ENCODE measurements around the gene DPYSL5.

Gene DPYSL5

GRCh38 chr2:26822877-26823276 lies 25.1 kb upstream of the DPYSL5 start:
- no peak for DNase-seq (ENCODE audit: extremely low spot score)
- CTCF ChIA-PET, result no interaction called here
- POLR2A ChIA-PET, result no interaction called here
- no peak for TF ChIP-seq HDGF (IDR thresholded peaks at IDR 0.05; ENCODE audit: borderline replicate concordance)

- TF ChIP-seq PKNOX1 (IDR thresholded peaks at IDR 0.05) (no peak), ARNT (IDR thresholded peaks at IDR 0.05) (no peak), L3MBTL2 (conservative IDR thresholded peaks at IDR 0.05) (no peak), FOXA1 (IDR thresholded peaks at IDR 0.05) (no peak), FOXM1 (IDR thresholded peaks at IDR 0.05; ENCODE audit: borderline replicate concordance) (no peak), LEF1 (IDR thresholded peaks at IDR 0.05; ENCODE audit: borderline replicate concordance) (no peak), SUZ12 (IDR thresholded peaks at IDR 0.05) (no peak), ZNF384 (IDR thresholded peaks at IDR 0.05) (no peak)
- no peak for DNase-seq (ENCODE audit: extremely low spot score)
- ChIA-PET CTCF (no interaction called here), POLR2A (no interaction called here)
Observed at GRCh38 chr2:26838121-26838906, 9.6 kb upstream of the DPYSL5 start.

GRCh38 chr2:26840937-26841610 lies 6.9 kb upstream of the DPYSL5 start:
- peak; percentile 32 for DNase-seq (ENCODE audit: extremely low spot score)
- TF ChIP-seq CTBP1 (IDR thresholded peaks at IDR 0.05; ENCODE audit: borderline replicate concordance), result no peak
- TF ChIP-seq L3MBTL2 (conservative IDR thresholded peaks at IDR 0.05), result no peak
- TF ChIP-seq PKNOX1 (IDR thresholded peaks at IDR 0.05), result no peak
- TF ChIP-seq ELF4 (IDR thresholded peaks at IDR 0.05), result no peak
- TF ChIP-seq FOXK2 (IDR thresholded peaks at IDR 0.05), result no peak
- no peak for TF ChIP-seq HDGF (IDR thresholded peaks at IDR 0.05; ENCODE audit: borderline replicate concordance)
- no peak for TF ChIP-seq TARDBP (IDR thresholded peaks at IDR 0.05)
- TF ChIP-seq SP1 (IDR thresholded peaks at IDR 0.05), result no peak
- TF ChIP-seq ARNT (IDR thresholded peaks at IDR 0.05), result no peak
- ChIA-PET CTCF (interaction anchor here (0.7 to 0.9 kb wide), 2 partner anchors 38 to 82 kb away, joined by 3 read pairs; no protein-coding TSS in a partner anchor), POLR2A (no interaction called here)

- no peak for DNase-seq (ENCODE audit: extremely low spot score)
- TF ChIP-seq ELF4 (IDR thresholded peaks at IDR 0.05), result no peak
- TF ChIP-seq SUZ12 (IDR thresholded peaks at IDR 0.05), result no peak
- no peak for TF ChIP-seq FOXM1 (IDR thresholded peaks at IDR 0.05; ENCODE audit: borderline replicate concordance)
- no peak for TF ChIP-seq L3MBTL2 (conservative IDR thresholded peaks at IDR 0.05)
- TF ChIP-seq BHLHE40 (IDR thresholded peaks at IDR 0.05; ENCODE audit: borderline replicate concordance), result no peak
- no peak for TF ChIP-seq ZNF384 (IDR thresholded peaks at IDR 0.05)
- TF ChIP-seq TARDBP (IDR thresholded peaks at IDR 0.05), result no peak
- no peak for TF ChIP-seq NFRKB (IDR thresholded peaks at IDR 0.05)
- no peak for TF ChIP-seq SP1 (IDR thresholded peaks at IDR 0.05)
- no peak for TF ChIP-seq FOXA1 (IDR thresholded peaks at IDR 0.05)
- no peak for TF ChIP-seq FOXK2 (IDR thresholded peaks at IDR 0.05)
- no peak for TF ChIP-seq CTBP1 (IDR thresholded peaks at IDR 0.05; ENCODE audit: borderline replicate concordance)
- TF ChIP-seq HDGF (IDR thresholded peaks at IDR 0.05; ENCODE audit: borderline replicate concordance), result no peak
- TF ChIP-seq PKNOX1 (IDR thresholded peaks at IDR 0.05), result no peak
- no peak for TF ChIP-seq ARNT (IDR thresholded peaks at IDR 0.05)
- ChIA-PET CTCF (interaction anchor here (0.7 kb wide), 1 partner anchor 1472 kb away, joined by 4 read pairs; no protein-coding TSS in a partner anchor), POLR2A (no interaction called here)
Observed at GRCh38 chr2:26843041-26843440, 4.9 kb upstream of the DPYSL5 start.

- ChIA-PET POLR2A (interaction anchor here (1.4 to 2.7 kb wide), 2 partner anchors 77 to 98 kb away, joined by 8 to 13 read pairs; no protein-coding TSS in a partner anchor), CTCF (interaction anchor here (1.6 to 3.8 kb wide), 5 partner anchors 77 to 172 kb away, joined by 4 to 49 read pairs (median 16); no protein-coding TSS in a partner anchor)
- no peak for TF ChIP-seq ZNF384 (IDR thresholded peaks at IDR 0.05)
- no peak for TF ChIP-seq PKNOX1 (IDR thresholded peaks at IDR 0.05)
- no peak for TF ChIP-seq TARDBP (IDR thresholded peaks at IDR 0.05)
- no peak for TF ChIP-seq ARNT (IDR thresholded peaks at IDR 0.05)
- no peak for TF ChIP-seq CTBP1 (IDR thresholded peaks at IDR 0.05; ENCODE audit: borderline replicate concordance)
- no peak for TF ChIP-seq NFRKB (IDR thresholded peaks at IDR 0.05)
- TF ChIP-seq SP1 (IDR thresholded peaks at IDR 0.05), result no peak
- TF ChIP-seq FOXK2 (IDR thresholded peaks at IDR 0.05), result no peak
- TF ChIP-seq LEF1 (IDR thresholded peaks at IDR 0.05; ENCODE audit: borderline replicate concordance), result no peak
- TF ChIP-seq FOXA1 (IDR thresholded peaks at IDR 0.05), result no peak
- TF ChIP-seq BHLHE40 (IDR thresholded peaks at IDR 0.05; ENCODE audit: borderline replicate concordance), result no peak
- no peak for TF ChIP-seq L3MBTL2 (conservative IDR thresholded peaks at IDR 0.05)
- no peak for TF ChIP-seq HDGF (IDR thresholded peaks at IDR 0.05; ENCODE audit: borderline replicate concordance)
- TF ChIP-seq SUZ12 (IDR thresholded peaks at IDR 0.05), result no peak
- TF ChIP-seq ELF4 (IDR thresholded peaks at IDR 0.05), result no peak
- no peak for TF ChIP-seq FOXM1 (IDR thresholded peaks at IDR 0.05; ENCODE audit: borderline replicate concordance)
- DNase-seq (ENCODE audit: extremely low spot score), result no peak
Observed at GRCh38 chr2:26845021-26845420, 2.9 kb upstream of the DPYSL5 start.

Measured in HEK293T (cell line).